Measurements from ENCODE around the gene MCIDAS. TPM values are rescaled to one million over a fixed set of nuclear protein-coding genes. Genes with fewer than 3 reads are reported as not detected.

MCIDAS gene
- total and polyA plus RNA-seq, 2 donors (not counting 1 experiment from before 2014, with no cell fraction given), result not detected

DNA sequence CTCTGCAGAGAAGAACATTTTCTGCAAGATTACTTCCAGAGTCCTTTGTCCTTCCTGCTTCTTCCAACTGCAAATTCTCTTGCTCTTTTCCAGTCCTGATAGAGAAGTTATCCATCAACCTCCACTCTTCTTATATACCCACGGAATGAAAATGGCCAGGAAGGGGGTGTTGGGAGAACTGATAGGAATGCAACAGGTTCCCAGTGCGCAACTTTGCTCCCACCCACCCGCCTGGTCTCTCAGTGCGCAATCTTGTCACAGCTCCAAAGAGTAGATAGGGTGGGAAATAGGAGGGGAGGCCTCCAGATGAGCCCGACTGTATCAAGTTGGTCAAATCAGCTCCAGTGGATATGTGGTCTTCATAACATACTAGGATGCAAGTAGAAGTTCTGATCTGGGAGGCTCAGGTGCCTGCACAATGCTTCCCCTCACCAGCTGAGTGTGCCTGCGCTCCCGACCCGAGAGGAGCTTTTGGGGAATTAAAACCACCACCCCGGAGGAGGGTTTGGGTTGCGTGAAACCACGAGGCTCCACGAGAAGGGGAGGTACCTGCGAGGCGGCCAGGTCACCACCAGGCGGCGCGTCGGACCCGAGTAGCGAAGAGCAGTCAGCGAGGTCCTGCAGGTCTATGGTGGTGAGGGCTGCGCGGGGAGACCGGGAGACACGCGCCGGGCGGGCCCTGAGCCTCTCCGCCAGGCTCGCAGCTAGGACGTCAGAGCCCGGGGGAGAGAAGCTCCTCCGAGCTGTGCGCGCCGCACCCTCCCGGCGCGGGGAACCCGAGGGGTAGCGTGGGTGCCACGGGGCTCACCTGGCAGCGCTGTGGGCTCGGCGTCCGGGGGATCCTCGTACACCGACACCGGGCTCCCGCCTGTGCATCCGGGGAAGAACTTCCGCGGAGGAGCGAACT lies 835 bp downstream of the MCIDAS start:
- no peak overlapping the region for H3K27ac ChIP-seq (ENCODE audit: low read length in 2 of 2)
- peak; percentile 59 for DNase-seq
- CTCF ChIA-PET, result interaction anchor here (0.9 to 1.4 kb wide), 2 partner anchors 29 to 54 kb away, joined by 3 read pairs; no protein-coding TSS in a partner anchor
- TF ChIP-seq EZH2 (IDR thresholded peaks at IDR 0.05; ENCODE audit: borderline replicate concordance, insufficient read depth, low read depth, low read length, poor library complexity, severe bottlenecking), result no peak
- TF ChIP-seq, protein P1, sequence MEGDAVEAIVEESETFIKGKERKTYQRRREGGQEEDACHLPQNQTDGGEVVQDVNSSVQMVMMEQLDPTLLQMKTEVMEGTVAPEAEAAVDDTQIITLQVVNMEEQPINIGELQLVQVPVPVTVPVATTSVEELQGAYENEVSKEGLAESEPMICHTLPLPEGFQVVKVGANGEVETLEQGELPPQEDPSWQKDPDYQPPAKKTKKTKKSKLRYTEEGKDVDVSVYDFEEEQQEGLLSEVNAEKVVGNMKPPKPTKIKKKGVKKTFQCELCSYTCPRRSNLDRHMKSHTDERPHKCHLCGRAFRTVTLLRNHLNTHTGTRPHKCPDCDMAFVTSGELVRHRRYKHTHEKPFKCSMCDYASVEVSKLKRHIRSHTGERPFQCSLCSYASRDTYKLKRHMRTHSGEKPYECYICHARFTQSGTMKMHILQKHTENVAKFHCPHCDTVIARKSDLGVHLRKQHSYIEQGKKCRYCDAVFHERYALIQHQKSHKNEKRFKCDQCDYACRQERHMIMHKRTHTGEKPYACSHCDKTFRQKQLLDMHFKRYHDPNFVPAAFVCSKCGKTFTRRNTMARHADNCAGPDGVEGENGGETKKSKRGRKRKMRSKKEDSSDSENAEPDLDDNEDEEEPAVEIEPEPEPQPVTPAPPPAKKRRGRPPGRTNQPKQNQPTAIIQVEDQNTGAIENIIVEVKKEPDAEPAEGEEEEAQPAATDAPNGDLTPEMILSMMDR (IDR thresholded peaks at IDR 0.05), result peak; percentile 31
- peak overlapping the region in 4 of 5 experiments; percentile 18 to 56 (median 44) for H3K4me3 ChIP-seq (ENCODE audit: control extremely low read depth in 1 of 5, extremely low read depth in 1 of 5, insufficient read depth in 1 of 5, low read depth in 2 of 5, low read length in 4 of 5)
- POLR2A ChIA-PET, result no interaction called here
- ATAC-seq (ENCODE audit: low read depth), result peak; percentile 44
- Mint-ChIP-seq H3K4me3 (peak overlapping the region; percentile 69), H3K9me3 (ENCODE audit: insufficient read depth) (no peaks in the 10 kb centered on the region), H3K27me3 (peaks cover 84% of the 10 kb centered on the region), H3K27ac (no peak overlapping the region), H3K4me1 (peaks cover 41% of the 10 kb centered on the region)
- H3K9ac ChIP-seq (ENCODE audit: low read length), result peak overlapping the region; percentile 60
- H3K4me2 ChIP-seq (replicated peaks; ENCODE audit: low read depth, low read length, poor library complexity, severe bottlenecking), result peak overlapping the region; percentile 94
- 4% methylated on average over 53 of the region's 54 CpGs for WGBS (ENCODE audit: insufficient coverage)
- peaks cover 4 to 95% (median 83%) of the 10 kb centered on the region in 4 experiments for H3K27me3 ChIP-seq (replicated peaks in 1 of 4; ENCODE audit: control extremely low read depth in 1 of 4, control insufficient read depth in 3 of 4, insufficient read depth in 4 of 4, low read length in 3 of 4)
- peaks cover 0 to 27% (median 0%) of the 10 kb centered on the region in 3 donors for H3K9me3 ChIP-seq (ENCODE audit: control extremely low read depth in 1 of 3, control insufficient read depth in 2 of 3, insufficient read depth in 1 of 3, low read length in 2 of 3)
- peak overlapping the region; percentile 65 for H2AFZ ChIP-seq (ENCODE audit: insufficient read depth, low read depth, low read length, poor library complexity, severe bottlenecking)
- H3K79me2 ChIP-seq (ENCODE audit: control insufficient read depth, insufficient read depth, low read length), result no peaks in the 10 kb centered on the region
- peaks cover 42 to 56% of the 10 kb centered on the region in 2 donors for H3K4me1 ChIP-seq (ENCODE audit: control insufficient read depth in 2 of 2, insufficient read depth in 2 of 2, low read length in 2 of 2)
- intact Hi-C loops (cut with micrococcal nuclease), result no loop called here
- H3K36me3 ChIP-seq (replicated peaks in 1 of 2; ENCODE audit: control extremely low read depth in 1 of 2, control insufficient read depth in 1 of 2, extremely low read depth in 1 of 2, insufficient read depth in 2 of 2, low read length in 1 of 2), result no peaks in the 10 kb centered on the region
- H4K20me1 ChIP-seq (ENCODE audit: control insufficient read depth, insufficient read depth, low read length, poor library complexity, severe bottlenecking), result no peaks in the 10 kb centered on the region

DNA sequence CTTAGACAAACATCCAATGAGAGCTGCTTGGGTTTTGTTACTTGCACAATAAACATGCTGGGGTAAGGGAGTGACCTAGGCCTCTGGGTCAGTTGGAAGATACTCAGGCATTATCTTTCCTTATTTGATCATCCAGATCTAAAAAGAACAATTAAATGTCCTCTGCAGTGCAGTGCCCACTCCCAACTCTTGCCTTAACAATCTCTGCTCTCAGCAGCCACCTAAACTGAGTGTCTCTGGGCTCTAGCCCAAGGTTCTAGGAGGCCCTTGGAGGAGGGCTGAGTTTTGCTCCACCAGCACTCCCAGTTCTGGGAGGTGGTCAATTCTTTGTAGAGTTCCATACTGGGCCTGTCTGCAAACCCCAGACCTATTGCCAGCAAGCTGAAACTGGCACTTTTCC lies 1.8 kb downstream of the MCIDAS start:
- H3K4me1 Mint-ChIP-seq, result peaks cover 39% of the 10 kb centered on the region
- intact Hi-C loops (cut with micrococcal nuclease), result no loop called here
- no peak overlapping the region for H3K27ac Mint-ChIP-seq
- Histone ChIP-seq H4K20me1 (ENCODE audit: control insufficient read depth, insufficient read depth, low read length, poor library complexity, severe bottlenecking) (no peaks in the 10 kb centered on the region), H3K4me3 (ENCODE audit: control extremely low read depth in 1 of 5, extremely low read depth in 1 of 5, insufficient read depth in 1 of 5, low read depth in 2 of 5, low read length in 4 of 5) (no peak overlapping the region), H3K9me3 (ENCODE audit: control extremely low read depth in 1 of 3, control insufficient read depth in 2 of 3, insufficient read depth in 1 of 3, low read length in 2 of 3) (peaks cover 0 to 34% (median 0%) of the 10 kb centered on the region in 3 donors), H3K4me2 (replicated peaks; ENCODE audit: low read depth, low read length, poor library complexity, severe bottlenecking) (no peak overlapping the region), H3K79me2 (ENCODE audit: control insufficient read depth, insufficient read depth, low read length) (no peaks in the 10 kb centered on the region), H3K9ac (ENCODE audit: low read length) (no peak overlapping the region), H3K4me1 (ENCODE audit: control insufficient read depth in 2 of 2, insufficient read depth in 2 of 2, low read length in 2 of 2) (peaks cover 44 to 56% of the 10 kb centered on the region in 2 donors), H3K27me3 (replicated peaks in 1 of 4; ENCODE audit: control extremely low read depth in 1 of 4, control insufficient read depth in 3 of 4, insufficient read depth in 4 of 4, low read length in 3 of 4) (peaks cover 1 to 95% (median 78%) of the 10 kb centered on the region in 4 experiments), H2AFZ (ENCODE audit: insufficient read depth, low read depth, low read length, poor library complexity, severe bottlenecking) (no peak overlapping the region), H3K27ac (ENCODE audit: low read length in 2 of 2) (no peak overlapping the region), H3K36me3 (replicated peaks in 1 of 2; ENCODE audit: control extremely low read depth in 1 of 2, control insufficient read depth in 1 of 2, extremely low read depth in 1 of 2, insufficient read depth in 2 of 2, low read length in 1 of 2) (no peaks in the 10 kb centered on the region)
- H3K4me3 Mint-ChIP-seq, result peak overlapping the region; percentile 69
- DNase-seq, result no peak
- TF ChIP-seq, protein P1 (IDR thresholded peaks at IDR 0.05), result no peak
- no peak for TF ChIP-seq EZH2 (IDR thresholded peaks at IDR 0.05; ENCODE audit: borderline replicate concordance, insufficient read depth, low read depth, low read length, poor library complexity, severe bottlenecking)
- CTCF ChIA-PET, result no interaction called here
- no peak for ATAC-seq (ENCODE audit: low read depth)
- H3K9me3 Mint-ChIP-seq (ENCODE audit: insufficient read depth), result no peaks in the 10 kb centered on the region
- POLR2A ChIA-PET, result no interaction called here
- H3K27me3 Mint-ChIP-seq, result peaks cover 83% of the 10 kb centered on the region

Measured in B cell (primary cell).